Breast epithelium (tissue), 4 donors: Measurements from ENCODE around the gene RDH16. TPM values are rescaled to one million over a fixed set of nuclear protein-coding genes. Genes with fewer than 3 reads are reported as not detected.
"Not testable (repeated sequence)": the region's sequence is repeated elsewhere in the genome, so short reads cannot be mapped to it uniquely, and the experiment has no call there.

Source experiments
- DNase-seq, 2 donors: peaks; one replicate each; pipeline ENCODE4 v3.0.0-alpha.2; 2019; ENCODE audit warnings: low spot score in 2 of 2
- H3K27ac ChIP-seq, 2 donors: fragments of 200-600 bp; sonication (generic) in 1 of 2; one replicate each; pipeline ENCODE4 v1.5.1; 2016 to 2019; ENCODE audit warnings: mild to moderate bottlenecking in 1 of 2
- H3K27me3 ChIP-seq, 2 donors: fragments of 200-600 bp; sonication (generic) in 1 of 2; one replicate each; pipeline versions ENCODE4 v1.5.1 to v1.6.0; 2017 to 2019; ENCODE audit warnings: control low read depth in 1 of 2, mild to moderate bottlenecking in 1 of 2
- H3K36me3 ChIP-seq: fragments of 200-600 bp; one replicate; pipeline ENCODE4 v1.5.1; 2019
- H3K4me1 ChIP-seq, 2 donors: fragments of 200-600 bp; sonication (generic); one replicate each; pipeline ENCODE4 v1.5.1; 2016 to 2019; ENCODE audit warnings: control low read depth in 1 of 2
- H3K4me3 ChIP-seq, 3 donors: fragments of 200-600 bp; sonication (generic); 1 replicate in 2 of 3; 2 replicates in 1 of 3; pipeline ENCODE4 v1.5.1; 2016 to 2019; ENCODE audit warnings: mild to moderate bottlenecking in 3 of 3, moderate library complexity in 2 of 3
- H3K9me3 ChIP-seq, 2 donors: fragments of 200-600 bp; sonication (generic) in 1 of 2; one replicate each; pipeline ENCODE4 v1.5.1; 2016 to 2019; ENCODE audit warnings: control low read depth in 1 of 2
- CTCF ChIP-seq, 3 donors: fragments of 450-650 bp; IDR thresholded peaks; one replicate each; pipeline ENCODE4 v1.5.1; 2016 to 2017; ENCODE audit warnings: antibody characterized with exemption in 3 of 3, mild to moderate bottlenecking in 3 of 3, moderate library complexity in 3 of 3
- POLR2A ChIP-seq: fragments of 450-650 bp; IDR thresholded peaks from one replicate; pipeline ENCODE4 v1.6.1; 2016; ENCODE audit warnings: antibody characterized with exemption, mild to moderate bottlenecking, moderate library complexity
- POLR2AphosphoS5 ChIP-seq, 3 donors: sonication (generic); formaldehyde crosslinking; IDR thresholded peaks; one replicate each; pipeline ENCODE4 v1.6.1; 2017; ENCODE audit warnings: antibody characterized with exemption in 3 of 3
- intact Hi-C: fragments of 100-400 bp; cut with DNase I; formaldehyde crosslinking; loops from one replicate; pipeline ENCODE4 v1.15.1; 2023; ENCODE audit warnings: low total_unique reads
- total RNA-seq, 3 donors: library from RNA; depleted of rRNA; stranded (reverse); fragments of >200 nt; gene quantifications; one replicate each; pipeline ENCODE4 v1.1.0, GENCODE V29; 2016

The RDH16 gene
- total RNA-seq, 3 donors from 2014 or later: 0.48 to 1.3 (median 0.59) TPM

GRCh38 chr12:56951582-56952339 is 5.6 kb downstream of the RDH16 start:
- DNase-seq: no peak
- Histone ChIP-seq H3K4me3 (no peak overlapping the region), H3K4me1 (no peaks in the 10 kb centered on the region), H3K36me3 (no peaks in the 10 kb centered on the region), H3K27ac (no peak overlapping the region), H3K9me3 (no peaks in the 10 kb centered on the region), H3K27me3 (no peaks in the 10 kb centered on the region)
- intact Hi-C loops: no loop called here
- TF ChIP-seq CTCF (IDR thresholded peaks at IDR 0.05): no peak
- no peak for TF ChIP-seq POLR2A
- TF ChIP-seq POLR2AphosphoS5 (IDR thresholded peaks at IDR 0.05): no peak

- Histone ChIP-seq H3K4me1 (no peaks in the 10 kb centered on the region), H3K9me3 (no peaks in the 10 kb centered on the region), H3K36me3 (no peaks in the 10 kb centered on the region), H3K4me3 (no peak overlapping the region), H3K27me3 (no peaks in the 10 kb centered on the region), H3K27ac (no peak overlapping the region)
- no peak for DNase-seq
- no peak for TF ChIP-seq POLR2A
- no peak for TF ChIP-seq POLR2AphosphoS5 (IDR thresholded peaks at IDR 0.05)
- intact Hi-C loops: no loop called here
These were observed 8.5 kb downstream of the RDH16 start for GRCh38 chr12:56948881-56949280.

DNA sequence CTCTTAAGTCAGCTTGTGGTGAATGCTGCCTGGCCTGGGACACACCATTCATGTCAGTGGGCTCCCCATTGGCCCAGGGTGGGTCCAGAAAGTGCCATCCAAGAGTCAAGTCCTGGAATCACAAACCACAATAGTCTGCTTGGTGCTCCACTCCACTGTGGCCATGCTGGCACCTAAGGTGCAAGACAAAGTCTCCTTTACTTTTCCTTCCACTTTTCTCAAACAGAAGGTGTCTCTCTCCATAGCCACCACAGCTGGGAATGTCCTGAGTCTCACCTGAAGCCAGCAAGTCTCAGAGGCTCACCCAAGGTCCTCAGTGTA is 9.0 kb downstream of the RDH16 start:
- Histone ChIP-seq H3K9me3 (no peaks in the 10 kb centered on the region), H3K4me3 (no peak overlapping the region), H3K27me3 (no peaks in the 10 kb centered on the region), H3K27ac (no peak overlapping the region), H3K4me1 (no peaks in the 10 kb centered on the region), H3K36me3 (no peaks in the 10 kb centered on the region)
- intact Hi-C loops: no loop called here
- no peak for DNase-seq
- TF ChIP-seq POLR2AphosphoS5 (IDR thresholded peaks at IDR 0.05) (no peak), CTCF (IDR thresholded peaks at IDR 0.05) (no peak), POLR2A (no peak)

DNA sequence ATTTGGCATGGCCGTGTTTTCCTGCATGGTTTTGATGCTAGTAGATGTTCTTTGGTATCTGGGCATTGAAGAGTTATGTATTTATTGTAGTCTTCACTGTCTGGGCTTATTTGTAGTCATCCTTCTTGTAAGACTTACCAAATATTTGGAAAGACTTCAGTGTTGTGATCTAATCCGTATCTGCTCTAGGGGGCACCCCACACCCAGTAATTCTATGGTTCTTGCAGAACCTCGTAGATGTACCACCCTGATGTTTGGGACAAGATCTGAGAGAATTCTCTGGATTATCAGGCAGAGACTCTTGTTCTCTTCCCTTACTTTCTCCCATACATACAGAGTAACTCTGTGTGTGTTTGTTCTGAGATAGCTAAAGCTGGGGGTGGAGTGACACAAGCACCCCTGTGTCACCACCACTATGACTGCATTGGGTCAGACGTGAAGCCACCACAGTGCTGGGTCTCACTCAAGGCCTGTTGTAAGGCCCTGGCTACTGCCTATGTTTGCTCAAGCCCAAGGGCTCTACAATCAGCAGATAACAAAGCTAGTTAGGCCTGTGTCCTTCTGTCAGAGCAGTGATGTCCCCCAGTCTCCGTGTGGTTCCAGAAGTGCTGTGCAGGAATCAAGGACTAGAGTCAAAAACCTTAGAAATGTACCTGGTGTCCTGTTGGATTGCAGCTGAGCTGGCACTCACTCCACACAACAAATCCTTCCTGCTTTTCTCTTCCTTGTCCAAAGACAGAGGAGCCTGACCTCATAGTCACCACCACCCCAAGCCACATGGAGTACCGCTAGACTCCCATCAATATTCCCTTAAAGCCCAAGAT is 9.6 kb downstream of the RDH16 start:
- Histone ChIP-seq H3K27ac (no peak overlapping the region), H3K27me3 (no peaks in the 10 kb centered on the region), H3K9me3 (no peaks in the 10 kb centered on the region), H3K4me1 (no peaks in the 10 kb centered on the region), H3K36me3 (no peaks in the 10 kb centered on the region), H3K4me3 (no peak overlapping the region)
- DNase-seq: no peak
- TF ChIP-seq POLR2AphosphoS5 (IDR thresholded peaks at IDR 0.05): no peak
- TF ChIP-seq POLR2A: no peak
- no peak for TF ChIP-seq CTCF (IDR thresholded peaks at IDR 0.05)
- intact Hi-C loops: no loop called here

DNA sequence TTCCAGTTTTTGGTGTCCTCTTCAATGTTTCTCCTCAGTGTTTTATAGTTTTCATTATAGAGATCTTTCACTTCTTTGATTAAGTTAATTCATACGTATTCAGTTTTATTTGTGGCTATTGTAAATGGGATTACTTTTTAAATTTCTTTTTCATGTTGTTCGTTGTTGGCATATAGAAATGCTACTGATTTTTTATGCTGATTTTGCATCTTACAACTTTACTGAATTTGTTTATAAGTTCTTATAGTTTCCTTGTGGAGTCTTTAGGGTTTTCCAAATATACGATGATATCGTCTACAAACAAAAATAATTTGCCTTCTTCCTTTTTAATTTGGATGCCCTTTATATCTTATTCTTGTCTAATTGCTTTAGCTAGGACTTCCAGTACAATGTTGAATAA is 13.5 kb downstream of the RDH16 start:
- no peak overlapping the region for H3K4me3 ChIP-seq
- no peaks in the 10 kb centered on the region for H3K9me3 ChIP-seq
- no peaks in the 10 kb centered on the region for H3K27me3 ChIP-seq
- intact Hi-C loops: no loop called here
- no peak for TF ChIP-seq POLR2AphosphoS5 (IDR thresholded peaks at IDR 0.05)
- TF ChIP-seq POLR2A: no peak
- TF ChIP-seq CTCF (IDR thresholded peaks at IDR 0.05): no peak
- peaks cover 0 to 5% of the 10 kb centered on the region in 2 donors for H3K4me1 ChIP-seq
- no peak overlapping the region for H3K27ac ChIP-seq
- no peaks in the 10 kb centered on the region for H3K36me3 ChIP-seq
- DNase-seq: no peak

- intact Hi-C loops, H3K27ac ChIP-seq, H3K4me1 ChIP-seq, DNase-seq, H3K9me3 ChIP-seq, H3K4me3 ChIP-seq, H3K36me3 ChIP-seq, H3K27me3 ChIP-seq: not testable (repeated sequence)
These were observed 14.0 kb downstream of the RDH16 start for GRCh38 chr12:56943374-56943773.
